CD4-positive, alpha-beta T cell treated with Interleukin-15 for 1 hour (primary cell): ENCODE measurements around the gene ABCA3.

ENCODE experiments used
- DNase-seq: peaks from one replicate; pipeline ENCODE4 v3.0.0-alpha.2; 2020

ABCA3 gene

GRCh38 chr16:2343211-2343610 is 2.7 kb upstream of the ABCA3 start:
- DNase-seq = no peak

- DNase-seq = no peak
These were observed 1.2 kb upstream of the ABCA3 start for GRCh38 chr16:2341456-2342447.

DNA sequence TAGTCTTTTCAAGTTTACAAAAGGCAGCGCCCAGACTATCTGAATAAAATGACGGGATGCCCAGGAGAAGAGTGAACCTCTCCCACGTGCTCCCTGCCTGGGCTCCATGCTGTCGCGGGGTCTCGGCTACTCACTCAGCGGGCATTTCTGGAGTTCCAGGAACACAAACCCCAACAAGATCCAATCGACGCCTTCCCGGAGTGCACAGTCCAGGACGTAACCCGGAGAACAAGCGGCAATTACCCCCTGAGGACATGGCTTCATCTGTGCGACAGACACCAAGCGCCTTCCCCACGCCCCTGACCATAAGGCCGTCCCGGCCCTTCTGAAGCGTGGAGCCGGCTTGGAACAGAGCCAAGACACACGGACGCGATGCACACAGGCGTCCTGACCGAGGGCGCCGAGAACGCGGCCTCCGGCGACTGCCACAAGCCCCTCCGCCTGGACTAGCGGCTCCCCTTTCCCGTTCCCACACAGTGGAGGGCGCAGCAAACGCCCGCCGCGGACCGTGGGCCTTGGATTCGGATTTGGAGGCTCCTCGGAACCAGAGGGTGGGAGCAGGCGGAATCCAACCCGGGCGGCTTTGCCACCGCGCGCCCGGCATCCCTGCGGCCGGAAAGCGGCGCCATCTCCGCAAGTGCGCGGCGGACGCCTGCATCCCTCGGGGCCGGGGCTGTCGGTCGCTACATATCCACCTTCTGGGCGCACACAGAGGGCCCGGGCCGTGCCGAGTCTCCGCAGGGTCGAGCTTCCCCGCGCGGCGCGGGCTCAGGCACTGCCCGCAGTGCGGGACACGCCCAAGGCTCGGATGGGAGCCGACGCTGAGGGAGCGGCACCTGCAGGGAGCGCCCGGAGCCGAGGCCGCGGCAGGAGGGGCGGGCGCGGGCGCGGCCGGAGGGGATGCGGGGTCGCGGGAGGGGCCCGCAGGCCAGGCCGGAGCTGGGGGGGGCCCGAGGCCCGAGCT is 725 bp downstream of the ABCA3 start:
- DNase-seq = peak; percentile 21

DNA sequence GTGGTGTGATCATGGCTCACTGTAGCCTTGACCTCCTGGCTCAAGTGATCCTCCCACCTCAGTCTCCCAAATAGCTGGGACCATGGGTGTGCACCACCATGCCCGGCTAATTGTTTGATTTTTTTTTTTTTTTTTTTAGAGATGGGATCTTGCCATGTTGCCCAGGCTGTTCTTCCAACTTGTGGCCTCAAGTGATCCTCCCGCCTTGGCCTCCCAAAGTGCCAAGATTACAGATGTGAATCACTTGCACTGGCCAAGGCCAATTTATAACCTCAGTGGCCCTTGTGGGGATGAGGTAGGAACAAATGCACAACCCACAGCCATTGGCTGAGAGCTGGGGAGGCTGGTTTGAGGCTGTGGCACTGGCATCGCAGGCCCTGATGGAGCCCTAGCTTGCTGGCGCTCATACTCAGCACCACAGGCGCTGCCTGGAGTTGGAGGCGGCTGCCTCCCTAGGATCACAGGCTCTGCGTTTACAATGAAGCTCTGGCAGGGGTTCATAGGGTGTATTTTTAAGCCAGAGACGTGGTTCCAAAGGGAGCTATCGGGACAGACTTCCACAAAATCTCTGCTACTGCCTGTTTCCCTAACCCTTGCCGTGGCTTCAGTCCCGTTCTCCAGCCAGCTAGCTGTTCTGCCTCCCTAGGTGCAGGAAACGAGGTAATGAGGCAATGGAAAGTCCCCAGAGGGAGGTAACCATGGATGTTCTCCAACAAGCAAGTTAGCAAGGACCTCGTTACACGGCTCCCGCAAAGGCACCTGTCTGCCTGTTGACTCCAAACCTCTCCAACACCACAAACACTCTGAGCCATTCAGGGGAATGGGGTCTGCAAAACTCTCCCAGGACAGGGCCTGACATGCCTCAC is 2.9 kb downstream of the ABCA3 start:
- DNase-seq = no peak

GRCh38 chr16:2335286-2335895 is 5.1 kb downstream of the ABCA3 start:
- no peak for DNase-seq

GRCh38 chr16:2333772-2334379 is 6.7 kb downstream of the ABCA3 start:
- no peak for DNase-seq

- DNase-seq = no peak
These were observed 7.3 kb downstream of the ABCA3 start for GRCh38 chr16:2333231-2333630.

GRCh38 chr16:2331931-2332267 is 8.6 kb downstream of the ABCA3 start:
- no peak for DNase-seq

DNA sequence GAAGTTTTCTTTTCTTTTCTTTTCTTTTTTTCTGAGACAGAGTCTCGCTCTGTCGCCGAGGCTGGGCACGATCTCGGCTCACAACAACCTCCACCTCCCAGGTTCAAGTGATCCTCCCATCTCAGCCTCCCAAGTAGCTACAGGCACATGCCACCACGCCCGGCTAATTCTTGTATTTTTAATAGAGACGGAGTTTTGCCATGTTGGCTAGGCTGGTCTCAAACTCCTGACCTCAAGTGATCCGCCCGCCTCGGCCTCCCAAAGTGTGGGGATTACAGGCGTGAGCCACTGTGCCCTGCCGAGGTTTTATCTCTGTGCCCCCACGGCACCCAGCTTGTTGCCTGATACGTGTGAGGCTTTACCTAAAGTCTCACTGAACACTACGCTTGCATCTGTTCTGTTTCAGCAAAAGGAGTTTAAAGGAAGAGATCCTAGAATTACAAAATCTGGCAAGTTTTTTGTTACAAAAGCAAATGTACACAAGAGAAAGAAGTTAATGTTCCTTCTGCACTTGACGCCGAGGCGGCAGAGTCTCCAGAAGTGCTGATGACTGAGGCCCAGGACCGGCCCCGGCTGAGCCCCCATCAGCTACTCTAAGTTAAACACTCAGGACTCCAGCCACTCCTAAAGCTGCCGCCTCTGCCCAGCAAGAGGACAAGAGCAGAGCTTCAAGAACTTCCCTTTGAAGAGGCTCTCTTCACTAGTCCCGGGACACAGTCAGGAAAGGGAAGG is 9.2 kb downstream of the ABCA3 start:
- no peak for DNase-seq

DNA sequence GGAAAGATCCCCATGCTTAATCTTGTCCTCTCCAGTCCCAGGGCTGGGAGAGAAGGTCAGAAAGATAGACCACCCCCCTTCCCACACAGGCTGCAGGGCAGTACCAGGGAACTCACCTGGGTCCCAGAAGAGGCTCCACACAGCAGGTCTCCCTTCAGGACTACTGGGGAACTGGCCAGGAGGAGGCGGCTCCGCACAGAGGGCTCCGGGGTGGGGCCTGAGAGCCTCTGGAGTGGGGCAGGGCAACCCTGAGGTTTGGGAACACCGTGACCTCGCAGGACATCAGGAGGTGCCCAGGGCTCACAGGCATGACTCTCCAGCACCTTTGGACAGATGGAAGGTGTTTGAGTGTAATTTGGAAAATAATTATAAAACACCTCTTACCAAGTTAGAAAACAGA is 11.0 kb downstream of the ABCA3 start:
- DNase-seq = no peak

- no peak for DNase-seq
These were observed 12.1 kb downstream of the ABCA3 start for GRCh38 chr16:2328428-2328827.

DNA sequence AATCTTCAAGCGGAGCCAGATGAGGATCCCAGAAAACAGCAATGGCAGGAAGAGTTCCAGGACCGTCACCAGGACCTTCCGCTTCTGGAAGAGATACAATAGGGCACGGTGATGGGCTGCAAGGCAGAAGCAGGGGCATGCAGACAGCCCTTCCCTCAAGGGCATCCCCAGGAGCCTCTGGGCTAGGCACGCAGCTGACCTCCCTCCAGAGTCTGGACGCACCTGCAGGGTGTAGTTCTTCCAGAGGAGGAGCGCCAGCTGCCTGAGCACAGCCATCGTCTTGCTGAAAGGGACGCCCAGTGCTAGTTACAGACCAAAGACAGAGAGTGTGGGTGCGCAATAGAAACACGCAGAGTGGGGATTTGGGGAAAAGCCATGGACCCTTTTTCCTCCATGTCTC is 14.3 kb downstream of the ABCA3 start:
- no peak for DNase-seq

DNA sequence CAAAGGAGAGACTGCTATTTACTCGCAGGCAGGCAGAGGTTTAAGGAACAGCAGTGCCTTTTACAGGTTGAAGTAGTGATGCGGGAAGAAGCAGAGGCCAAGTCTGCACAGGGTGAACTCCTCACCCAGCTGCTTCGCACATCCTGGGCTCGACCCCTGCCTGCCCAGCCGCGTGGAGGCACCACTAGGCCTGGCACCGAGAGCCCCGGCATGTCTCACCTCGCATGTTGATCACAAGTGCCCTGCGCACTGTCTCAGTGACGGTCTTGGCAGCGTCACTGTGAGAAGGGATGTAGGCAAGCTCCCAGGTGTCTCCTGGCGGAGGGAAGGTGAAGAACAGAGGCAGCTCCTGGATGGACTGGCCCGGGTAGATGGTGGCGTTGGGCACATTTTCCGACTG is 14.7 kb downstream of the ABCA3 start:
- DNase-seq = no peak

GRCh38 chr16:2325181-2325580 is 15.3 kb downstream of the ABCA3 start:
- no peak for DNase-seq

GRCh38 chr16:2324296-2324859 is 16.1 kb downstream of the ABCA3 start:
- DNase-seq = no peak

DNA sequence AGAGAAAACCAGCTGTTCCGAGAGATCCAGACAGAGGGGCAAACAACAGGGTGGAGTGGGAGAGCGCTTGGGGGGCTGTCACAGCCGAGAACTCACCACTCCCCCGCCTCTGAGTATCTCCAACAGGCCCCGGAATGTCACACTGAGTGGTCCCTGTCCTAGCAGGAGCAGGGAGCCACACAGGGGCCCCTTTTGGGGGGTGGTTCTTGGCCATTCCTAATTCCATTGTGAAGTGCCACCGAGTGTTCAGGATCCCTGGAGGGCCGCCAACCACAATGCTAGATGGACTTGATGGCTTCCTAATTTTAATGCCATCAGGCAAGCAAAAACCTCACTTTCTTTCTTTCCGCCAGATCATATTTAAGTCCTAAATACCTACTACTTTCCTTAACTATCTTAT is 16.8 kb downstream of the ABCA3 start:
- no peak for DNase-seq

DNA sequence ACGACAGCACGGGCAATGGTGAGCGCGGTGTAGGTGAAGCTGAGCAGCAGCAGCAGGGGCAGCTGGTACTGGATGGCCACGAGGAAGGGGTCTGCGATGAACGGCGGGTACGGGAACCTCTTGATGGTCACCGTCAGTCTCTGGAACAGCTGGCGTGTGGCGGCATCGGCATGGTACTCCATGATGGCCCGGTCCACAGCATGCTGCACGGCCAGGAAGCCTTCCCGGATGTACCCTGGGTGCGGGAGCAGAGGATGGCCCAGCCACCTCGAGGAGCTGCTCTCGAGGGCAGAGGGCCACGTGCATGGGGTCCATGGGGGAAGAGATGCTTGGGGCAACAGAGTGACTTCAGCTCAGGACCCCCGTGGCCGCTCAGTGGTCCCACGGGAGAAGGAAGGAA is 20.9 kb downstream of the ABCA3 start:
- DNase-seq = no peak

- DNase-seq = no peak
These were observed 23.1 kb downstream of the ABCA3 start for GRCh38 chr16:2317231-2318020.

GRCh38 chr16:2308089-2308962 is 32.2 kb downstream of the ABCA3 start:
- DNase-seq = no peak
